LNCaP clone FGC (cell line): ENCODE measurements around the gene TRH.

Experiments
- DNase-seq: peaks from one replicate; pipeline ENCODE4 v3.0.0-alpha.2; 2011; ENCODE audit warnings: low read depth
- H3K4me3 ChIP-seq: 2 replicates; pipeline ENCODE4 v1.5.1; 2011; ENCODE audit warnings: mild to moderate bottlenecking, low read depth, low read length, control low read depth
- CTCF ChIP-seq: IDR thresholded peaks from 2 replicates; pipeline ENCODE4 v1.5.1; 2012; ENCODE audit warnings: mild to moderate bottlenecking; ENCODE audit not compliant: control insufficient read depth, insufficient read depth; ENCODE audit errors: extremely low read depth

TRH gene

GRCh38 chr3:129958755-129959154, 15.8 kb upstream of the TRH start:
- DNase-seq = no peak
- no peak overlapping the region for H3K4me3 ChIP-seq
- TF ChIP-seq CTCF = no peak

GRCh38 chr3:129961141-129961541, 13.4 kb upstream of the TRH start:
- TF ChIP-seq CTCF = no peak
- DNase-seq = no peak
- H3K4me3 ChIP-seq = no peak overlapping the region

GRCh38 chr3:129962600-129962999, 11.9 kb upstream of the TRH start:
- TF ChIP-seq CTCF = no peak
- no peak for DNase-seq
- no peak overlapping the region for H3K4me3 ChIP-seq

- TF ChIP-seq CTCF = no peak
- no peak overlapping the region for H3K4me3 ChIP-seq
- no peak for DNase-seq
Observed at GRCh38 chr3:129965937-129966336, 8.6 kb upstream of the TRH start.

GRCh38 chr3:129966876-129967275, 7.6 kb upstream of the TRH start:
- TF ChIP-seq CTCF = no peak
- no peak for DNase-seq
- H3K4me3 ChIP-seq = no peak overlapping the region

- no peak for DNase-seq
- H3K4me3 ChIP-seq = no peak overlapping the region
- TF ChIP-seq CTCF = no peak
Observed at GRCh38 chr3:129967761-129968160, 6.8 kb upstream of the TRH start.

GRCh38 chr3:129971351-129972052, 3.0 kb upstream of the TRH start:
- TF ChIP-seq CTCF = no peak
- no peak overlapping the region for H3K4me3 ChIP-seq
- no peak for DNase-seq
